ENCODE measurements around the gene NOS1AP.

- TF ChIP-seq ZNF121 (CRISPR knock-in tag; IDR thresholded peaks at IDR 0.05) (no peak), ESRRA (CRISPR knock-in tag; IDR thresholded peaks at IDR 0.05; ENCODE audit: borderline replicate concordance) (no peak), CTCF (IDR thresholded peaks at IDR 0.05) (no peak)
Observed at GRCh38 chr1:162381941-162382750, 312.7 kb downstream of the NOS1AP start.

All from WTC11 (cell line).